Neural progenitor cell (in vitro differentiated cells): ENCODE data around the gene PPM1H.
"Not testable (repeated sequence)": the region's sequence is repeated elsewhere in the genome, so short reads cannot be mapped to it uniquely, and the experiment has no call there.

Source experiments
- EZH2 ChIP-seq: fragments of 200-600 bp; sonication (generic); IDR thresholded peaks from 2 replicates; pipeline ENCODE4 v1.6.1; 2017; ENCODE audit warnings: antibody characterized with exemption, mild to moderate bottlenecking, moderate library complexity
- EZH2phosphoT487 ChIP-seq: fragments of 200-600 bp; sonication (generic); IDR thresholded peaks from 2 replicates; pipeline ENCODE4 v1.6.1; 2017; ENCODE audit warnings: antibody characterized with exemption
- TF ChIP-seq, protein P1 (sequence below): fragments of 200-600 bp; sonication (generic); IDR thresholded peaks from 2 replicates; pipeline ENCODE4 v1.5.1; 2017; ENCODE audit warnings: antibody characterized with exemption, mild to moderate bottlenecking

DNA sequence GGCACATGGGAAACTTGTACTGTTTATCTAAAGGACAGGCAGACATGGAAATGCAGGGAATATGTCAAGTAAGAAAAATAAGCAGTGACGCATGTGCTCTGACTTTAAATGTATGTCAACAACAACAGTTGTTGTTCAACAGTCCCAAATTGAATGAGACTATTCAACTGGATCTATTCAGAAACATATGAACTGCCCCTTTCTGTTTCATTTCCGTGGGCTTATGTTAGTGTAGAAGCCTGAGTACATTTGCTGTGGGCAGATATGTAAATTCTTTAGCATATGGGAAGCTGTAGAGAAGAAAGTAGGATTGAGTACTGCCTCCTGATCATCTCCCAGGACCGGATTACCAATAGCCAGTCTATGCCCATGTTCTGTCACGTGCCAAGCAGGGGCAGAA is 7.4 kb upstream of the PPM1H start:
- TF ChIP-seq, protein P1, sequence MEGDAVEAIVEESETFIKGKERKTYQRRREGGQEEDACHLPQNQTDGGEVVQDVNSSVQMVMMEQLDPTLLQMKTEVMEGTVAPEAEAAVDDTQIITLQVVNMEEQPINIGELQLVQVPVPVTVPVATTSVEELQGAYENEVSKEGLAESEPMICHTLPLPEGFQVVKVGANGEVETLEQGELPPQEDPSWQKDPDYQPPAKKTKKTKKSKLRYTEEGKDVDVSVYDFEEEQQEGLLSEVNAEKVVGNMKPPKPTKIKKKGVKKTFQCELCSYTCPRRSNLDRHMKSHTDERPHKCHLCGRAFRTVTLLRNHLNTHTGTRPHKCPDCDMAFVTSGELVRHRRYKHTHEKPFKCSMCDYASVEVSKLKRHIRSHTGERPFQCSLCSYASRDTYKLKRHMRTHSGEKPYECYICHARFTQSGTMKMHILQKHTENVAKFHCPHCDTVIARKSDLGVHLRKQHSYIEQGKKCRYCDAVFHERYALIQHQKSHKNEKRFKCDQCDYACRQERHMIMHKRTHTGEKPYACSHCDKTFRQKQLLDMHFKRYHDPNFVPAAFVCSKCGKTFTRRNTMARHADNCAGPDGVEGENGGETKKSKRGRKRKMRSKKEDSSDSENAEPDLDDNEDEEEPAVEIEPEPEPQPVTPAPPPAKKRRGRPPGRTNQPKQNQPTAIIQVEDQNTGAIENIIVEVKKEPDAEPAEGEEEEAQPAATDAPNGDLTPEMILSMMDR, result not testable (repeated sequence)
- not testable (repeated sequence) for TF ChIP-seq EZH2, EZH2phosphoT487
